Suppressor macrophage treated with lipopolysaccharide for 4 hours (primary cell): Measurements from ENCODE around the gene MRAP.

Experiments
- DNase-seq: peaks from one replicate; pipeline ENCODE4 v3.0.0-alpha.2; 2020

MRAP gene

GRCh38 chr21:32328595-32328994, 29.9 kb downstream of the MRAP start:
- DNase-seq = no peak

- no peak for DNase-seq
Observed at GRCh38 chr21:32329331-32329730, 30.7 kb downstream of the MRAP start.

- DNase-seq = no peak
Observed at GRCh38 chr21:32329776-32330175, 31.1 kb downstream of the MRAP start.

DNA sequence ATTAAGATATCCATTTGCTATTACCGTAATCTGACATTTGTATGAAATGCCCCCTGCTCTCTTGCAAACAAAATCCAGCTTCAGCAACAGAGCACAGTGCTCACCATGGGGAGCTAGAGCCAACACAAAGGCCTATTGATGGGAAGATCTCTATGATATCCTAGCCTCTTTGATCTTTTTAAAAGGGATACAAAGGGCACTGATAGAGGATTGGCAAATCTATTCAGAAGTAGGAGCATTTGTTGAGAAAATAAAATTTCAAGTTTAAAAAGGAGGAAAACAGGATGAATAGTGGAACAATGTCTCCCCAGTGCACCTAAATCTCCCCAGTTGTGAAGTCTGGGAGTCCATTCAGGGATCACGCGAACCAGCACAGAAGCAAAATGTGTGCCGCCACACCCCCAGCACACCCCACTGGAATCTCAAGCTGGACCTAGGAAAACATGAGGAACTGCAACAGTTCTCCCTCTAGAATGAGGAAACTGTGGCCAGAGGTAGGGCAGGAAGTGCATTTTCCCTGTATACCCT, 32.2 kb downstream of the MRAP start:
- DNase-seq = no peak

DNA sequence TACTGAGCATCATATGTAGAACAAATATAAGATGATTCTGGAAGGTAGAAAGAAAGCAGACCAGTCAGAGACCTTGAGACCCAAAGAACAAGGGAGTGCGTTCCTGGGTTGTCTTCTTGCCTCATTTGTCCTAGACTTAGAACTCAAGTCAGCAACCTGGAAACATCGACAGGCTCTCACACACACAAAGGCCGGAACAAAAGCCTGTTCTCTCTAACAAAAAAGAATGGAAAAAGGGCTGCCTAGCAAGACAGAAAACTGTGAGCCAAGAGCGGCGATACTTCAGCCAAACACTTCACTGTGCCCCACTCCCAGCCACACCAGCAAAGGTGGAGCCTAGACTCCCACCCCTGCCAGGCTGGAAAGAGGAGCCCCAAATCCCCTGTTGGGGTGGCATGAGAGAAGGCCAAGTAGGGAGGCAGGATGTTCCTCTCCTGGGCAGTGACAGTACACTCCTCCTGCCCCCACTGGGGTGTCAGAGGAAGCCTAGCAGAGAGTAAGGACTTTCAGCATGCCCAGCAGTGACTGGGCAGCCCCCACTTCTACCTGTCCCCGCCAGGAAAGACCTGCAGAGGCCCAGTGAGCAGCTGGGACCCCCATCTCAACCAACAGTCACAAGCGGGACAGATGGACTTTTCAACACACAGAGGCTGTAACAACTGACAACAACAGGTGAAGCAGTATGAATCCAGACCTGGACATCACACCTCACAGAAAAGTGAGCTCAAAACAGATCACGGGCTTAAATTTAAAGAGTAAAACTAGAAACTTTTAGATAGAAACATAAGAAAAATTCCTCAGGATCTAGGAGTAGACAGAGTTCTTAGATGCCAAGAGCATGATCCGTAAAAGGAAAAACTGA, 33.0 kb downstream of the MRAP start:
- DNase-seq = no peak

GRCh38 chr21:32332463-32332951, 33.9 kb downstream of the MRAP start:
- no peak for DNase-seq

- no peak for DNase-seq
Observed at GRCh38 chr21:32333953-32334673, 35.5 kb downstream of the MRAP start.

GRCh38 chr21:32334980-32335531, 36.4 kb downstream of the MRAP start:
- no peak for DNase-seq

DNA sequence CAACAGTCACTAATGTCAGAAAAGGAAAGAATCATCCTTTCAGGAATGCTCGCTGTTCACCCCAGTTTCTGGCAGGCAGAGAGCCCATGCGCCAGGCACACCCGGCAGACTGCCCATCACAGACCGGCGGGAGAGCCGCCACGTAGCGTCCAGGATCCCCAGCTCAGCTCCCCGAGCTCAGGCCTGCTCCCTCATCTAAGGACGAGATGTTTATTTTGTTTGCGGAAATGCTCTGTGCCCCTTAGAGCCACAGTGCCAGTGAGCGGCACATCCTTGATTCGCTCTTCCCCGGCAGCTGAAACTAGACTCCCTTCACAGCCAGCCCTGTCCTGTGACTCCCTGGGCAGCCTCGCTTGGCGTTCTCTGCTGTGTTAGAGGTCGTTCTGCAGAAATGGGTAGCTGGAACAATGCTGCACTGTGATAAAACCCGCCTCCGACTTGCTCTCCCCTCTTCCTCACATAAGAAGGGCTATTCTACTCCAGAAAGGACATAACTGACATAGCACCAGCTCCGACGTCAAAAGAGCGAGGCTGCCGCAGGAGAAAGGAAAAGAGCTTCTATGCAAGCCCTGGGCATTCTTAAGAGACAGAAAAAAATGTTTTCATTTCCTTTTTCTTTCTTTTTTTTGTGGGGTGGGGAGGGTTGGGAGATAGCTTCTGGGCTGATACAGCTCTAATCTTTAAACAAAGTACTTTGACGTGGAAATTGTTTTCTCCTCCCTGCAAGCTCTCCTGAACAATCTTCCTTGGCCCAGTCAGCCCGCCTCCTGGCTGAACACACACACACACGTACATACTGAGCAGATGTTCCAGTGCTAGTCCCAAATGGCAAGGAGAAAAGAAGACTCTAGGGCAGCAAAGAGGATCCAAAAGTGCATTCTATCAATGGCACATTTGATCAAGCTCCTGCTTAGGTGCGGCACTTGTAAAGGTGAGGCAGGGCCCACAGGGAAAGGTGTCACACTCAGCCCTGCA, 37.2 kb downstream of the MRAP start:
- DNase-seq = no peak

- no peak for DNase-seq
Observed at GRCh38 chr21:32336711-32337110, 38.1 kb downstream of the MRAP start.

- no peak for DNase-seq
Observed at GRCh38 chr21:32337206-32337605, 38.6 kb downstream of the MRAP start.

DNA sequence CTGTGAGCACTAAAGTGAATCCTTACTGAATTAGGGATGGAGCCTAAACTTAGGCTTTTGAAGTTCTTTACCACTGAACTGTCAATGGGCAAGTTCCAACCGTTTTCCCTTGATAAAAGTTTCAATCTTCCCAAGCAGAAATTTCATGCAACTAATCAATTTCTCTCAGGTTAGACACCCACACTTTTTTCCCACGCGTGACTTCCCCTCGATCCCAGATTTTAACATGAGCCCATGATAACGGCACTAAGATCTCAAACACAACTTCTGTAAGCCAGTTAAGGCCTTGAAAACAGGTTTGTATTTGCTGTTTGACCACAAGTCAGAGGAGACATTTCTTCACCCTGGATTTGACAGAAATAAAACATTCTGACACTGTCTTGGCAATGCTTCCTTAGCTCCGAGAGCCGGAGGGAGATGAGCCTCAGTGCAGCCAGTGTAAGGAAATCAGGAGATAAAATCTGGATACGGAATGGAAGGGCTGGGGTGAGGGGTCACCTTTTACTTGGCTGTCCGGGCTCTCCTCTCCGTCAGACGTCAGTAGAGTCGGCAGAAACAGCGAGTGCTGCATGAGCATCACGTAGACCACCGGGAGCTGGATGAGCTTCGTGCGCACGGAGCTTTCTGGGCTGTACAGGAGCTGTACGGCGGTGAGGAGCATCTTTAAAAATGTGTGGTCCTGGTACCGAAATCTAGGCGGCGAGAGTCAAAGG, 39.7 kb downstream of the MRAP start:
- no peak for DNase-seq

GRCh38 chr21:32340863-32341848, 42.5 kb downstream of the MRAP start:
- no peak for DNase-seq

GRCh38 chr21:32346951-32347350, 48.3 kb downstream of the MRAP start:
- DNase-seq = no peak

DNA sequence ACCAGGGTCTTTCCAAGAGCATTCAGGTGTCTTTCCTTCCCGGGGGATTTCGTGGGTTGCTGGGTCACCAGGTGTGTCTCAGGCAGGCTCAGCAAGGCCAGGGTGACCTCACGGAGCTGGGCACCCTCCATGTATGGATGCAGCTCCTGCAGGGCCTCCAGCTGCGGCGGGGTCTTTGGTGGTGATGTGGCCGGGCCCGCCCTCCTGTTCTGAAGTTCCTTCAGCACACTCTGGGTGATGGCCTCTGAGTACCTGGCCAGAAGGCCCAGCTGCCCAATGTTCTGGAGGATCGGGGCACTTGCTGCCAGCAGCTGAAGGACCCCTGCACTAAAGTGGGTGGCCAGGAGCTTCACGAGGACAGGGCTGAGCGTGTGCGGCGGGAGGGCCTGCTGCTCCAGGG, 48.7 kb downstream of the MRAP start:
- no peak for DNase-seq

- no peak for DNase-seq
Observed at GRCh38 chr21:32347977-32348376, 49.3 kb downstream of the MRAP start.

- no peak for DNase-seq
Observed at GRCh38 chr21:32348604-32349332, 50.1 kb downstream of the MRAP start.

- no peak for DNase-seq
Observed at GRCh38 chr21:32349333-32349944, 50.8 kb downstream of the MRAP start.
